ENCODE results near the gene SLC47A1. TPM values are rescaled to one million over a fixed set of nuclear protein-coding genes. Genes with fewer than 3 reads are reported as not detected.

SLC47A1 gene
- total RNA-seq, 1 donor from 2014 or later, result 12.9 TPM

DNA sequence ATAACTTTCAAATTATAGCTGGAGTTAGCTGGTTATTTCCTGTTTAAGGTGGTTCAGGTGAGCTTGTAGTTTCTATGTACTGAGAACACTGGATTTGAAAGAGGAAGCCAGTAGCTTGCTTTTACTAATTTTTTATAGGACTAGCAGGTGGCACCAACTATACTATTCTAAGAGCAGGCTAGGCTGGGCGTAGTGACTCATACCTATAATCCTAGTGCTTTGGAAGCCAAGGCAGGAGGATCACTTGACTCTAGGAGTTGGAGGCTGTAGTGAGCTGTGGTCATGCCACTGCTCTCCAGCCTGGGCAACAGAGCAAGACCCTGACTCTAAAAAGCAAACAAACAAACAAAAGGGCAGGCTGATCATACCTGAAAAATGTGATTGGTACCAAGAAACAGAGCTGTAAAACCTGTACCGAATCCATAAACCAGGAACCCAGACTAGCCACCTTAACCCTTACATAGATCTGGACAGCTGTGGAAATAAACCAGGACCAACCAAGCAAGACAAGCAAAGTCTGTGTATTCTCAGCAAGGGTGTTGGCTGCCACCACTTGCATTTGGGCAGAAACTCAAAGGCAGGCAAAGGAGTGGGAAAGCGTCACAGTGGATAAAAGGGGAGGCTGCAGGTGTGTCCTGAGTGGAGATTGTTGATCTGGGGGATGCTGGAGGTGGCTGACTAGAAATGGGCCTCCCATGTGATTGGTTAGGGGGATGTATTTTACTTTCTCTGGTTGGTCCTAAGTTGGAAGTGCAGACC lies 36.3 kb downstream of the SLC47A1 start:
- H3K4me1 ChIP-seq, result no peaks in the 10 kb centered on the region
- H3K9me3 ChIP-seq (replicated peaks), result no peaks in the 10 kb centered on the region
- no peaks in the 10 kb centered on the region for H3K27me3 ChIP-seq (ENCODE audit: low read depth)
- no peak for DNase-seq
- H3K27ac ChIP-seq (replicated peaks), result no peak overlapping the region
- TF ChIP-seq, protein P1, sequence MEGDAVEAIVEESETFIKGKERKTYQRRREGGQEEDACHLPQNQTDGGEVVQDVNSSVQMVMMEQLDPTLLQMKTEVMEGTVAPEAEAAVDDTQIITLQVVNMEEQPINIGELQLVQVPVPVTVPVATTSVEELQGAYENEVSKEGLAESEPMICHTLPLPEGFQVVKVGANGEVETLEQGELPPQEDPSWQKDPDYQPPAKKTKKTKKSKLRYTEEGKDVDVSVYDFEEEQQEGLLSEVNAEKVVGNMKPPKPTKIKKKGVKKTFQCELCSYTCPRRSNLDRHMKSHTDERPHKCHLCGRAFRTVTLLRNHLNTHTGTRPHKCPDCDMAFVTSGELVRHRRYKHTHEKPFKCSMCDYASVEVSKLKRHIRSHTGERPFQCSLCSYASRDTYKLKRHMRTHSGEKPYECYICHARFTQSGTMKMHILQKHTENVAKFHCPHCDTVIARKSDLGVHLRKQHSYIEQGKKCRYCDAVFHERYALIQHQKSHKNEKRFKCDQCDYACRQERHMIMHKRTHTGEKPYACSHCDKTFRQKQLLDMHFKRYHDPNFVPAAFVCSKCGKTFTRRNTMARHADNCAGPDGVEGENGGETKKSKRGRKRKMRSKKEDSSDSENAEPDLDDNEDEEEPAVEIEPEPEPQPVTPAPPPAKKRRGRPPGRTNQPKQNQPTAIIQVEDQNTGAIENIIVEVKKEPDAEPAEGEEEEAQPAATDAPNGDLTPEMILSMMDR (IDR thresholded peaks at IDR 0.05; ENCODE audit: borderline replicate concordance), result no peak
- H3K36me3 ChIP-seq, result no peaks in the 10 kb centered on the region
- intact Hi-C loops (cut with micrococcal nuclease), result no loop called here
- H3K4me3 ChIP-seq, result no peak overlapping the region

GRCh38 chr17:19570544-19571062 lies 36.9 kb downstream of the SLC47A1 start:
- H3K27me3 ChIP-seq (ENCODE audit: low read depth), result no peaks in the 10 kb centered on the region
- DNase-seq, result no peak
- TF ChIP-seq, protein P1 (IDR thresholded peaks at IDR 0.05; ENCODE audit: borderline replicate concordance), result no peak
- no peak overlapping the region for H3K27ac ChIP-seq (replicated peaks)
- no peaks in the 10 kb centered on the region for H3K9me3 ChIP-seq (replicated peaks)
- intact Hi-C loops (cut with micrococcal nuclease), result no loop called here
- no peaks in the 10 kb centered on the region for H3K4me1 ChIP-seq
- no peak overlapping the region for H3K4me3 ChIP-seq
- H3K36me3 ChIP-seq, result no peaks in the 10 kb centered on the region

GRCh38 chr17:19573075-19573474 lies 39.4 kb downstream of the SLC47A1 start:
- no peak for DNase-seq
- Histone ChIP-seq H3K4me3 (no peak overlapping the region), H3K27me3 (ENCODE audit: low read depth) (peaks cover 2% of the 10 kb centered on the region), H3K4me1 (no peaks in the 10 kb centered on the region), H3K36me3 (no peaks in the 10 kb centered on the region), H3K27ac (replicated peaks) (no peak overlapping the region), H3K9me3 (replicated peaks) (no peaks in the 10 kb centered on the region)
- intact Hi-C loops (cut with micrococcal nuclease), result no loop called here
- TF ChIP-seq, protein P1 (IDR thresholded peaks at IDR 0.05; ENCODE audit: borderline replicate concordance), result no peak

DNA sequence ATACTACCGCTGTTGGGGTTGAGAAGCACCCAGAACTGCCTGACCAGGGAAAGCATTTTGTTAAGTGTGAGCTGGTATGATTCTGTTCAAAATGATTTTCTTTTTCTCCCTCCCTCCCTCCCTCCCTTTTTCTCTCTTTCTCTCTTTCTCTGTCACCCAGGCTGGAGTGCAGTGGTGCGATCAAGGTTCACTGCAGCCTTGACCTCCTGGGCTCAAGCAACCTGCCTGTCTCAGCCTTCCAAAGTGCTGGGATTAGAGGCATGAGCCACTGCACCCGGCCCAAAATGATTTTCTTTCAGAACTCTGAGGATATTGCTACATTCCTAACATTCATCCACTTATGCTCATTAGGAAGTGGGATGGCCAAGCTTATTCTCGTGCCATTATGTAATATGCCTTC lies 41.3 kb downstream of the SLC47A1 start:
- Histone ChIP-seq H3K9me3 (replicated peaks) (no peaks in the 10 kb centered on the region), H3K36me3 (no peaks in the 10 kb centered on the region), H3K4me1 (peaks cover 5% of the 10 kb centered on the region), H3K27ac (replicated peaks) (no peak overlapping the region), H3K27me3 (ENCODE audit: low read depth) (peaks cover 21% of the 10 kb centered on the region), H3K4me3 (no peak overlapping the region)
- intact Hi-C loops (cut with micrococcal nuclease), result no loop called here
- TF ChIP-seq, protein P1 (IDR thresholded peaks at IDR 0.05; ENCODE audit: borderline replicate concordance), result no peak
- DNase-seq, result no peak

GRCh38 chr17:19578545-19578944 lies 44.9 kb downstream of the SLC47A1 start:
- H3K4me3 ChIP-seq, result no peak overlapping the region
- peaks cover 38% of the 10 kb centered on the region for H3K27me3 ChIP-seq (ENCODE audit: low read depth)
- H3K27ac ChIP-seq (replicated peaks), result no peak overlapping the region
- TF ChIP-seq, protein P1 (IDR thresholded peaks at IDR 0.05; ENCODE audit: borderline replicate concordance), result no peak
- no peak for DNase-seq
- intact Hi-C loops (cut with micrococcal nuclease), result no loop called here
- H3K9me3 ChIP-seq (replicated peaks), result no peaks in the 10 kb centered on the region
- H3K4me1 ChIP-seq, result peaks cover 8% of the 10 kb centered on the region
- H3K36me3 ChIP-seq, result no peaks in the 10 kb centered on the region
